Measurements from ENCODE around the gene LCN12. TPM values are rescaled to one million over a fixed set of nuclear protein-coding genes. Genes with fewer than 3 reads are reported as not detected.

Gene LCN12
- total RNA-seq, 3 donors from 2014 or later = 0.49 to 1.2 (median 0.58) TPM

- H3K27me3 Mint-ChIP-seq (ENCODE audit: low read depth) = no peaks in the 10 kb centered on the region
- no peak overlapping the region for H3K4me3 Mint-ChIP-seq
- H3K9me3 Mint-ChIP-seq = no peaks in the 10 kb centered on the region
- H3K4me1 Mint-ChIP-seq (ENCODE audit: low read depth) = peaks cover 36% of the 10 kb centered on the region
- H3K36me3 Mint-ChIP-seq (ENCODE audit: insufficient read depth) = no peaks in the 10 kb centered on the region
- no peak for ATAC-seq
- no peak for DNase-seq
Observed at GRCh38 chr9:136964833-136965422, 12.9 kb downstream of the LCN12 start.

GRCh38 chr9:136965771-136966484 is 13.9 kb downstream of the LCN12 start:
- Mint-ChIP-seq H3K4me3 (peak overlapping the region; percentile 56), H3K36me3 (ENCODE audit: insufficient read depth) (no peaks in the 10 kb centered on the region), H3K9me3 (no peaks in the 10 kb centered on the region), H3K27me3 (ENCODE audit: low read depth) (no peaks in the 10 kb centered on the region), H3K4me1 (ENCODE audit: low read depth) (peaks cover 28% of the 10 kb centered on the region)
- ATAC-seq = peak; percentile 35 to 41
- no peak for DNase-seq

GRCh38 chr9:136968333-136969127 is 16.5 kb downstream of the LCN12 start:
- H3K9me3 Mint-ChIP-seq = no peaks in the 10 kb centered on the region
- DNase-seq (no peak), ATAC-seq (no peak)
- H3K4me1 Mint-ChIP-seq (ENCODE audit: low read depth) = peaks cover 18% of the 10 kb centered on the region
- no peak overlapping the region for H3K4me3 Mint-ChIP-seq
- no peaks in the 10 kb centered on the region for H3K36me3 Mint-ChIP-seq (ENCODE audit: insufficient read depth)
- H3K27me3 Mint-ChIP-seq (ENCODE audit: low read depth) = no peaks in the 10 kb centered on the region

GRCh38 chr9:136969150-136969549 is 17.1 kb downstream of the LCN12 start:
- Mint-ChIP-seq H3K4me1 (ENCODE audit: low read depth) (peaks cover 19% of the 10 kb centered on the region), H3K36me3 (ENCODE audit: insufficient read depth) (no peaks in the 10 kb centered on the region), H3K9me3 (no peaks in the 10 kb centered on the region), H3K27me3 (ENCODE audit: low read depth) (no peaks in the 10 kb centered on the region), H3K4me3 (no peak overlapping the region)
- ATAC-seq (no peak), DNase-seq (no peak)

GRCh38 chr9:136969774-136970173 is 17.7 kb downstream of the LCN12 start:
- Mint-ChIP-seq H3K4me1 (ENCODE audit: low read depth) (peaks cover 17% of the 10 kb centered on the region), H3K27me3 (ENCODE audit: low read depth) (no peaks in the 10 kb centered on the region), H3K4me3 (no peak overlapping the region), H3K36me3 (ENCODE audit: insufficient read depth) (no peaks in the 10 kb centered on the region), H3K9me3 (no peaks in the 10 kb centered on the region)
- no peak for ATAC-seq
- DNase-seq = no peak

- DNase-seq (no peak), ATAC-seq (no peak)
- Mint-ChIP-seq H3K27me3 (ENCODE audit: low read depth) (no peaks in the 10 kb centered on the region), H3K9me3 (no peaks in the 10 kb centered on the region), H3K4me3 (no peak overlapping the region), H3K4me1 (ENCODE audit: low read depth) (peaks cover 21% of the 10 kb centered on the region), H3K36me3 (ENCODE audit: insufficient read depth) (no peaks in the 10 kb centered on the region)
Observed at GRCh38 chr9:136970361-136970760, 18.3 kb downstream of the LCN12 start.

GRCh38 chr9:136971746-136972145 is 19.7 kb downstream of the LCN12 start:
- peaks cover 22% of the 10 kb centered on the region for H3K4me1 Mint-ChIP-seq (ENCODE audit: low read depth)
- H3K4me3 Mint-ChIP-seq = no peak overlapping the region
- no peaks in the 10 kb centered on the region for H3K27me3 Mint-ChIP-seq (ENCODE audit: low read depth)
- no peak for DNase-seq
- ATAC-seq = no peak
- no peaks in the 10 kb centered on the region for H3K9me3 Mint-ChIP-seq
- H3K36me3 Mint-ChIP-seq (ENCODE audit: insufficient read depth) = no peaks in the 10 kb centered on the region

- H3K4me3 Mint-ChIP-seq = no peak overlapping the region
- no peaks in the 10 kb centered on the region for H3K36me3 Mint-ChIP-seq (ENCODE audit: insufficient read depth)
- ATAC-seq (no peak), DNase-seq (no peak)
- H3K4me1 Mint-ChIP-seq (ENCODE audit: low read depth) = peaks cover 24% of the 10 kb centered on the region
- H3K9me3 Mint-ChIP-seq = no peaks in the 10 kb centered on the region
- no peaks in the 10 kb centered on the region for H3K27me3 Mint-ChIP-seq (ENCODE audit: low read depth)
Observed at GRCh38 chr9:136972335-136972734, 20.3 kb downstream of the LCN12 start.

GRCh38 chr9:136972743-136973142 is 20.7 kb downstream of the LCN12 start:
- Mint-ChIP-seq H3K4me1 (ENCODE audit: low read depth) (peaks cover 24% of the 10 kb centered on the region), H3K9me3 (no peaks in the 10 kb centered on the region), H3K36me3 (ENCODE audit: insufficient read depth) (no peaks in the 10 kb centered on the region), H3K4me3 (no peak overlapping the region), H3K27me3 (ENCODE audit: low read depth) (no peaks in the 10 kb centered on the region)
- DNase-seq (no peak), ATAC-seq (no peak)

GRCh38 chr9:136973618-136974617 is 21.8 kb downstream of the LCN12 start:
- Mint-ChIP-seq H3K4me1 (ENCODE audit: low read depth) (peaks cover 24% of the 10 kb centered on the region), H3K4me3 (no peak overlapping the region)
- ATAC-seq = no peak

GRCh38 chr9:136974817-136975535 is 22.9 kb downstream of the LCN12 start:
- ATAC-seq = no peak
- H3K36me3 Mint-ChIP-seq (ENCODE audit: insufficient read depth) = no peaks in the 10 kb centered on the region
- H3K9me3 Mint-ChIP-seq = no peaks in the 10 kb centered on the region
- H3K4me1 Mint-ChIP-seq (ENCODE audit: low read depth) = peaks cover 24% of the 10 kb centered on the region
- peak overlapping the region; percentile 55 for H3K4me3 Mint-ChIP-seq
- no peaks in the 10 kb centered on the region for H3K27me3 Mint-ChIP-seq (ENCODE audit: low read depth)
- DNase-seq = no peak

More at GRCh38 chr9:136973618-136974617, 21.8 kb downstream of the LCN12 start:
- Mint-ChIP-seq H3K27me3 (ENCODE audit: low read depth) (no peaks in the 10 kb centered on the region), H3K36me3 (ENCODE audit: insufficient read depth) (no peaks in the 10 kb centered on the region), H3K9me3 (no peaks in the 10 kb centered on the region)
- no peak for DNase-seq

- Mint-ChIP-seq H3K27me3 (ENCODE audit: low read depth) (no peaks in the 10 kb centered on the region), H3K36me3 (ENCODE audit: insufficient read depth) (no peaks in the 10 kb centered on the region), H3K4me1 (ENCODE audit: low read depth) (peaks cover 24% of the 10 kb centered on the region), H3K4me3 (peak overlapping the region; percentile 55), H3K9me3 (no peaks in the 10 kb centered on the region)
- peak in 1 of 2 donors; percentile 24 for ATAC-seq
- no peak for DNase-seq
Observed at GRCh38 chr9:136975644-136976043, 23.6 kb downstream of the LCN12 start.

GRCh38 chr9:136977223-136977622 is 25.1 kb downstream of the LCN12 start, which contains the start of gene PTGDS:
TSS of gene PTGDS (plus strand) at chr9:136977504. CDS start at chr9:136977579, 75 bp downstream.
- H3K36me3 Mint-ChIP-seq (ENCODE audit: insufficient read depth) = no peaks in the 10 kb centered on the region
- no peaks in the 10 kb centered on the region for H3K27me3 Mint-ChIP-seq (ENCODE audit: low read depth)
- ATAC-seq (no peak), DNase-seq (no peak)
- peak within 1 kb of the TSS; percentile 26 for H3K4me3 Mint-ChIP-seq
- peaks cover 24% of the 10 kb centered on the region for H3K4me1 Mint-ChIP-seq (ENCODE audit: low read depth)
- H3K9me3 Mint-ChIP-seq = no peaks in the 10 kb centered on the region

Data from activated T-cell treated with anti-CD3 and anti-CD28 coated beads, Interleukin-2, amount 50 U/mL, for 4 hours (primary cell).